Measurements from ENCODE around the gene VPS45.
A peak's percentile ranks its signal among the peaks of the same experiment; 100 is the strongest.
"Not testable (repeated sequence)": the region's sequence is repeated elsewhere in the genome, so short reads cannot be mapped to it uniquely, and the experiment has no call there.

VPS45 gene
- total RNA-seq = 20.8 to 42.8 reads per million in 2 donors

- peak; percentile 53 for DNase-seq
These were observed at the start of gene VPS45 for GRCh38 chr1:150067184-150068108. TSS of gene VPS45 (plus strand) at chr1:150067776. CDS start at chr1:150067858, 82 bp downstream.

- DNase-seq = no peak
These were observed 49.4 kb upstream of the VPS45 start for GRCh38 chr1:150018165-150018564.

GRCh38 chr1:150020711-150021110 lies 46.9 kb upstream of the VPS45 start:
- DNase-seq = no peak

GRCh38 chr1:150021191-150021694 lies 46.3 kb upstream of the VPS45 start:
- DNase-seq = no peak

GRCh38 chr1:150022357-150022756 lies 45.2 kb upstream of the VPS45 start:
- DNase-seq = no peak

- no peak for DNase-seq
These were observed 43.4 kb upstream of the VPS45 start for GRCh38 chr1:150024156-150024555.

- no peak for DNase-seq
These were observed 39.3 kb upstream of the VPS45 start for GRCh38 chr1:150028322-150028721.

- no peak for DNase-seq
These were observed 33.2 kb upstream of the VPS45 start for GRCh38 chr1:150034336-150034735.

- DNase-seq = no peak
These were observed 17.6 kb upstream of the VPS45 start for GRCh38 chr1:150049926-150050325.

- no peak for DNase-seq
These were observed 16.5 kb upstream of the VPS45 start for GRCh38 chr1:150051089-150051373.

- DNase-seq = not testable (repeated sequence)
These were observed 15.6 kb upstream of the VPS45 start for GRCh38 chr1:150051905-150052412.

- no peak for DNase-seq
These were observed 13.7 kb upstream of the VPS45 start for GRCh38 chr1:150053926-150054325.

- not testable (repeated sequence) for DNase-seq
These were observed 12.1 kb upstream of the VPS45 start for GRCh38 chr1:150055507-150055906.

GRCh38 chr1:150056407-150056806 lies 11.2 kb upstream of the VPS45 start:
- no peak for DNase-seq

- DNase-seq = no peak
These were observed 7.3 kb upstream of the VPS45 start for GRCh38 chr1:150060260-150060659.

- DNase-seq = no peak
These were observed 5.9 kb upstream of the VPS45 start for GRCh38 chr1:150061632-150062101.

GRCh38 chr1:150062113-150062512 lies 5.5 kb upstream of the VPS45 start:
- DNase-seq = no peak

GRCh38 chr1:150065184-150065871 lies 2.2 kb upstream of the VPS45 start:
- DNase-seq = no peak

- no peak for DNase-seq
These were observed 1.2 kb upstream of the VPS45 start for GRCh38 chr1:150066328-150066727.

- peak; percentile 13 for DNase-seq
These were observed 765 bp upstream of the VPS45 start for GRCh38 chr1:150066838-150067183.

GRCh38 chr1:150068109-150068435 lies 496 bp downstream of the VPS45 start:
- DNase-seq = no peak

- no peak for DNase-seq
These were observed 2.3 kb downstream of the VPS45 start for GRCh38 chr1:150069923-150070322.

- no peak for DNase-seq
These were observed 5.4 kb downstream of the VPS45 start for GRCh38 chr1:150072959-150073358.

- DNase-seq = no peak
These were observed 5.9 kb downstream of the VPS45 start for GRCh38 chr1:150073516-150073915.

All from T-helper 9 cell (primary cell).